Lower leg skin (tissue), 4 donors: ENCODE measurements around the gene DMAC1. TPM values are rescaled to one million over a fixed set of nuclear protein-coding genes. Genes with fewer than 3 reads are reported as not detected.

Experiments used
- DNase-seq, 2 donors: peaks; one replicate each; pipeline ENCODE4 v3.0.0-alpha.2; 2019; ENCODE audit warnings: low spot score in 2 of 2
- H3K4me3 ChIP-seq: fragments of 200-600 bp; sonication (generic); 2 replicates; pipeline ENCODE4 v1.5.1; 2017; ENCODE audit warnings: mild to moderate bottlenecking, low read depth; ENCODE audit not compliant: poor library complexity, severe bottlenecking
- POLR2A ChIP-seq, 2 donors: fragments of 450-650 bp; IDR thresholded peaks; one replicate each; pipeline ENCODE4 v1.6.1; 2016 to 2017; ENCODE audit warnings: antibody characterized with exemption in 2 of 2, mild to moderate bottlenecking in 1 of 2, moderate library complexity in 1 of 2
- WGBS, 2 donors: methylation state at CpG; one replicate each; pipeline ENCODE4 v1.1.5; 2018; 5-methylcytosine and 5-hydroxymethylcytosine counted together
- intact Hi-C: fragments of 100-400 bp; cut with DNase I; formaldehyde crosslinking; loops from one replicate; pipeline ENCODE4 v1.15.0; 2023; ENCODE audit warnings: low total_unique reads
- total RNA-seq, 4 donors: library from RNA; depleted of rRNA; stranded (reverse); fragments of >200 nt; gene quantifications; one replicate each; pipeline ENCODE4 v1.1.0, GENCODE V29; 2016
- TF ChIP-seq, protein P1 (sequence below), 3 donors: fragments of 450-650 bp; IDR thresholded peaks; one replicate each; pipeline ENCODE4 v1.5.1; 2016; ENCODE audit warnings: antibody characterized with exemption in 3 of 3, mild to moderate bottlenecking in 3 of 3, moderate library complexity in 2 of 3

Gene DMAC1, protein sequence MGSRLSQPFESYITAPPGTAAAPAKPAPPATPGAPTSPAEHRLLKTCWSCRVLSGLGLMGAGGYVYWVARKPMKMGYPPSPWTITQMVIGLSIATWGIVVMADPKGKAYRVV
- total RNA-seq: 10 to 100 TPM in 3 of 4 donors, 1 to 10 TPM in 1; 9.2 to 12.3 (median 11.1) TPM

DNA sequence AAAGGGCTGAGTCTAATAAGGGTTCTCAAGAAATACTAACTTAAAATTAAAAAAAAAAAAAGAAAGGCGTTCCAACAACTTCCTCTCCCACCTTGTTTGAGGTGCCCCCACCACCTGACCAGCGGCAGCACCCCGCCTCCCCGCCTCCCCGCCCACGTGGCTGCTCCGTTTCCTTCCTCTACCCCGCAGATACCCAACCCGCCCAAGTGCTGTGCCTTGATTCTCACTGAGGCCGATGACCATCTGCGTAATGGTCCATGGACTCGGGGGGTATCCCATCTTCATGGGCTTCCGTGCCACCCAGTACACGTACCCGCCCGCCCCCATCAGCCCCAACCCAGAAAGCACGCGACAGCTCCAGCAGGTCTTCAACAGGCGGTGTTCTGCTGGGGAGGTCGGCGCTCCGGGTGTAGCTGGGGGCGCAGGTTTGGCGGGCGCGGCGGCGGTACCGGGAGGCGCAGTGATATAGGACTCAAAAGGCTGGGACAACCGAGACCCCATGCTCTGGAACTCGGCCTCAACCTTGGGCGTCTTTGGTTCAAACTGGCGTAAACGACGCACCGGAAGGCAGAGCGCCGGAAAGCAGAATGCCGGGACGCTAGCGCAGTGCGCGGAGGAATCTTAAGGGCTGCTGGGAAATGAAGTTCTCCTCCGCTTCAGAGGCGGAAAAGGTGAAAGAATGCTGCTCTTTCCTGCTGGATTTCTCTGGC, at the start of gene DMAC1:
TSS of gene DMAC1 (minus strand) at position 545 of the 710 bp plus-strand sequence. CDS start at position 501, 44 bp downstream.
- intact Hi-C loops: no loop called here
- DNase-seq: peak; percentile 54 to 90
- no peak for TF ChIP-seq POLR2A (IDR thresholded peaks at IDR 0.05)
- TF ChIP-seq, protein P1, sequence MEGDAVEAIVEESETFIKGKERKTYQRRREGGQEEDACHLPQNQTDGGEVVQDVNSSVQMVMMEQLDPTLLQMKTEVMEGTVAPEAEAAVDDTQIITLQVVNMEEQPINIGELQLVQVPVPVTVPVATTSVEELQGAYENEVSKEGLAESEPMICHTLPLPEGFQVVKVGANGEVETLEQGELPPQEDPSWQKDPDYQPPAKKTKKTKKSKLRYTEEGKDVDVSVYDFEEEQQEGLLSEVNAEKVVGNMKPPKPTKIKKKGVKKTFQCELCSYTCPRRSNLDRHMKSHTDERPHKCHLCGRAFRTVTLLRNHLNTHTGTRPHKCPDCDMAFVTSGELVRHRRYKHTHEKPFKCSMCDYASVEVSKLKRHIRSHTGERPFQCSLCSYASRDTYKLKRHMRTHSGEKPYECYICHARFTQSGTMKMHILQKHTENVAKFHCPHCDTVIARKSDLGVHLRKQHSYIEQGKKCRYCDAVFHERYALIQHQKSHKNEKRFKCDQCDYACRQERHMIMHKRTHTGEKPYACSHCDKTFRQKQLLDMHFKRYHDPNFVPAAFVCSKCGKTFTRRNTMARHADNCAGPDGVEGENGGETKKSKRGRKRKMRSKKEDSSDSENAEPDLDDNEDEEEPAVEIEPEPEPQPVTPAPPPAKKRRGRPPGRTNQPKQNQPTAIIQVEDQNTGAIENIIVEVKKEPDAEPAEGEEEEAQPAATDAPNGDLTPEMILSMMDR (IDR thresholded peaks at IDR 0.05): no peak
- WGBS, 2 donors: 0 to 1% methylated on average over 28 to 33 of the region's 46 CpGs
- peak within 1 kb of the TSS; percentile 85 for H3K4me3 ChIP-seq

DNA sequence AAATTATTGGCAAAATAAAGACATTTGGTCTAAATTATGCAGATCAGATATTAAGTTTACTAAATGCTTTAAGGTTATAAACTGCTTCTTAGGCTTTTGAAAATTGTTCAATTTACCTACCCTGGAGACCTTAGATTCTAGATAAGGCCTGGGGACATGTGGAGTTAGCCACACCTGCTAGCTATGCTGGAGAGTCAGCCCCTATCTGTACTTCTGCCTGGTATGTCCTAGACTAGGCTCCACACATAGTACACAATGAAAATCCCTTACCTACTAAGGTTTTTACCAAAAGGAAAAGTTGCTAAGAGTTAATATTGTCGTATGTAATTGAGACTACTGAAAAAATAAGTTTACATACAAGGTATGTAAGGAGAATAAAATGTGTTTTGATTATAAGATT, 49.8 kb upstream of the DMAC1 start:
- H3K4me3 ChIP-seq: no peak overlapping the region
- WGBS, 2 donors: 67 to 76% methylated on average over 1 of the region's 1 CpG
- no peak for TF ChIP-seq POLR2A (IDR thresholded peaks at IDR 0.05)
- TF ChIP-seq, protein P1 (IDR thresholded peaks at IDR 0.05): no peak
- DNase-seq: no peak
- intact Hi-C loops: no loop called here

DNA sequence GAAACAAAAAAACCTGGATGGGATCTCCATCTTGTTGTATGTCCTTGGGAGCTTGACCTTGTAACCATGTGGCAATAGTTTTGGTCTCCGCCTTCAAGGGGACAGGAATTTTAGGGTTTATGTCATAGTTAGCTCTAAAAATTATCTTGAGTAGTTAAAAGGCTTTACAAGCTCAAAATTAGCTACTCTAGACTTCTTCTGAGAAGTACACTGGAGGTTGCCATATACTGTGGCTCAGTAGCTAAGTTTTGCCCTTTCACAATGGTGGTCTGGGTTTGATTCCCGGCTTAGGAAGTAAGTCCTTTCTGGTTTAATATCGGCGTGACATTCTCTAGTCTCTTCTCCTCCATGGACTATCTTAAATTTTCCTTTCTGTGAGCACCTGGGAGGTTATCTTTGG, 48.9 kb upstream of the DMAC1 start:
- intact Hi-C loops: no loop called here

DNA sequence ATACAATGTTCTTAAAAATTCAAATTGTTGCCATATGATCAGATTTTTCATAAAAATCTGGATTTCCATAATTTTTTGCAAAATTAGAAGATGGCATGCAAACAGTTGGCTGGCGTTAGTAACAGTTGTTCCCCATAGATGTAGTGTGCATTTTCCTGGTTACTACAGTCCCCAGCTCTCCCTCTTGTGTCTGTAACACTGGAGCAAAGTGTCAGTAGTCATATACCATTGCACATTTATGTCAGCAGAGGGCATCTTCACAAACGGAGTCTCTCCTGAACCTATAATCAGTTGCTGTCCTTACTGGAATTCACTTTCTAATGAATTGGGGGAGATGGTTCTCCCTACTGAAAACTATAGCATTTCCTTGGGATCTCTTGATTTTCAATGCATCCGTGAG, 44.7 kb upstream of the DMAC1 start:
- no peak for DNase-seq
- TF ChIP-seq, protein P1 (IDR thresholded peaks at IDR 0.05): no peak
- TF ChIP-seq POLR2A (IDR thresholded peaks at IDR 0.05): no peak
- intact Hi-C loops: no loop called here
- H3K4me3 ChIP-seq: no peak overlapping the region
- WGBS, 2 donors: 50 to 57% methylated on average over 3 of the region's 3 CpGs

More for the DNA sequence above, 48.9 kb upstream of the DMAC1 start:
- TF ChIP-seq, protein P1 (IDR thresholded peaks at IDR 0.05): no peak
- no peak for TF ChIP-seq POLR2A (IDR thresholded peaks at IDR 0.05)
- 91 to 93% methylated on average over 4 of the region's 4 CpGs for WGBS, 2 donors
- H3K4me3 ChIP-seq: no peak overlapping the region
- DNase-seq: no peak

DNA sequence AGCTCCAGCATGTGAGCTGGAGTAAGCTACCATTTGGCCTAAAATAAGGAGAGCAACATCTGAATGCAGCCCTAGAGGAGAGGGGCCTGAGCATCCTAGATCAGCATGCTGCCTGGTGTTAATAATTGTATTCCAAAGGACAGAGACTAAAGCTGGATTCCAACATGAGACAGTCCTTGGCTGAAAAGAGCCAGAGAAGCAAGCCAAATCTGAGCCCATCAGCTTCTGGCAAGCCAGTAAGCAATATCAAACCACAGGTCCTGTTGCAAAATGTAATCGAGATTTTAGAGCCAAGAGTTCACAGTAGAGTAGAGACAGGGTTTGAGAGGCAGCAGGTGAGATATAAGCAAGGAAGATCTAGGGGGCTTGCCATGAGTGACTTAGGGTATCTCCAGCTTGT, 42.3 kb upstream of the DMAC1 start:
- WGBS, 2 donors: 74 to 75% methylated on average over 1 of the region's 1 CpG
- no peak for TF ChIP-seq POLR2A (IDR thresholded peaks at IDR 0.05)
- TF ChIP-seq, protein P1 (IDR thresholded peaks at IDR 0.05): no peak
- intact Hi-C loops: no loop called here
- no peak overlapping the region for H3K4me3 ChIP-seq
- no peak for DNase-seq
